Left ventricle myocardium inferior (tissue), 1 donor: ENCODE results near the gene SLC12A7. TPM values are rescaled to one million over a fixed set of nuclear protein-coding genes. Genes with fewer than 3 reads are reported as not detected.

ENCODE experiments used
- DNase-seq: peaks from one replicate; pipeline ENCODE4 v3.0.0-alpha.2; 2020
- H3K27ac ChIP-seq: fragments of 200-600 bp; replicated peaks from 2 replicates; pipeline ENCODE4 v1.8.0; 2021
- H3K27me3 ChIP-seq: fragments of 200-600 bp; 2 replicates; pipeline ENCODE4 v1.8.0; 2021; ENCODE audit warnings: low read depth
- H3K36me3 ChIP-seq: fragments of 200-600 bp; 2 replicates; pipeline ENCODE4 v1.8.0; 2021
- H3K4me1 ChIP-seq: fragments of 200-600 bp; 2 replicates; pipeline ENCODE4 v1.8.0; 2021
- H3K4me3 ChIP-seq: fragments of 200-600 bp; 2 replicates; pipeline ENCODE4 v1.8.0; 2021; ENCODE audit warnings: mild to moderate bottlenecking, moderate library complexity
- H3K9me3 ChIP-seq: fragments of 200-600 bp; replicated peaks from 2 replicates; pipeline ENCODE4 v1.8.0; 2021
- intact Hi-C: fragments of 100-400 bp; cut with micrococcal nuclease; formaldehyde crosslinking; loops from one replicate; pipeline ENCODE4 v1.11.0; 2022
- total RNA-seq: library from RNA; stranded (reverse); fragmentation: NEBNext Ultra II Directional; extraction: Animal tissue kit (Norgen Biotek cat#: 25700); gene quantifications from one replicate; pipeline ENCODE4 v1.2.1, GENCODE V29; 2021
- TF ChIP-seq, protein P1 (sequence below): fragments of 200-600 bp; IDR thresholded peaks from 2 replicates; pipeline ENCODE4 v1.8.0; 2021; ENCODE audit warnings: antibody characterized with exemption, mild to moderate bottlenecking, borderline replicate concordance
- donor health status: DM: no; HTN: yes; CAD: no; lungs with severe emphysema.

SLC12A7 gene
- total RNA-seq, 1 donor from 2014 or later, result 140 TPM

DNA sequence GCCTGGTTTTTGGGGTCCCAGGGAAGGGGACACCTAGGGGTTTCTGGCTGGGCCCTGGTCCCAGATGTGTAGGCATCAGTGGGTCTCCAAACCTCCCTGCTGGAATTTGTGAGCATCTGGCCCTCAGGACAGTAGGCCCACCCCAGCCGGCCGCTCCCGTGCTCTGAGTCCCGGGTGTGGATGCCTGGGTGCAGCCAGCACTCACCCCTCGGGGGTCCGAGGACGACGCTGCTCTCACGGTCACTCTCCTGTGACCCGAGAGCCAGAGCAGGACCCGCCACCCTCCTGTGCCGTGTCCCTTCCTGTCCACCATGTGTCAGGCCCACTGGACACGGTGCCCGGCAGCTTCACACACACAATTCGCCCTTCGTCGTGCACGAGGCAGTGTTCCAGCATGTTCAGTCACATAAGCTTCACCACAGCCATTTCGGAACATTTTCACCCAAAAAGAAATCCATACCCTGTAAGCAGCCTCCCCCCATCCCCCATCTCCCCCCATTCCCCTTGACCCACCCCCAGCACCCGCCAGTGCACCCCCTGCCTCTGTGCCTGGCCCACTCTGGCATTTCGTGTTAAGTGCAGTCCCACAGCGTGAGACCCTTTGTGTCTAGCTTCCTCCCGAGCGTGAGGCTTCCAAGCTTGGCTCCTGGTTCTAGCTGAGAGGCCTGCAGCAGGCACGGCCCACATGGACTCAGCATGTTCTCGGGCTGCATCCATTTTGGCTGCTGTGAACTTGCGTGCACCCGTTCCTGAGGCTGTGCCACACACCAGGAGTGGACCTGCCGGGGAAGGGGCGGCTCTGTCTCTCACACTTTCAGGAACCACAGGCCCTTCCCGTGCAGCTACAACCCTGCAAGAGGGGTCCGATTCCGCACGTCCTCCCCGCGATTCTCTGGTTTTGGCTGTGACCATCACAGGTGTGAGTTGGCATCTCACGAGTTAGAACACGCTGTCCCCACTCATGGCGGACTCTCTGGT lies 62.7 kb downstream of the SLC12A7 start:
- Histone ChIP-seq H3K4me3 (no peak overlapping the region), H3K36me3 (peaks cover 32% of the 10 kb centered on the region), H3K4me1 (peaks cover 40% of the 10 kb centered on the region), H3K27me3 (no peaks in the 10 kb centered on the region), H3K9me3 (no peaks in the 10 kb centered on the region), H3K27ac (no peak overlapping the region)
- DNase-seq, result peak; percentile 15
- TF ChIP-seq, protein P1, sequence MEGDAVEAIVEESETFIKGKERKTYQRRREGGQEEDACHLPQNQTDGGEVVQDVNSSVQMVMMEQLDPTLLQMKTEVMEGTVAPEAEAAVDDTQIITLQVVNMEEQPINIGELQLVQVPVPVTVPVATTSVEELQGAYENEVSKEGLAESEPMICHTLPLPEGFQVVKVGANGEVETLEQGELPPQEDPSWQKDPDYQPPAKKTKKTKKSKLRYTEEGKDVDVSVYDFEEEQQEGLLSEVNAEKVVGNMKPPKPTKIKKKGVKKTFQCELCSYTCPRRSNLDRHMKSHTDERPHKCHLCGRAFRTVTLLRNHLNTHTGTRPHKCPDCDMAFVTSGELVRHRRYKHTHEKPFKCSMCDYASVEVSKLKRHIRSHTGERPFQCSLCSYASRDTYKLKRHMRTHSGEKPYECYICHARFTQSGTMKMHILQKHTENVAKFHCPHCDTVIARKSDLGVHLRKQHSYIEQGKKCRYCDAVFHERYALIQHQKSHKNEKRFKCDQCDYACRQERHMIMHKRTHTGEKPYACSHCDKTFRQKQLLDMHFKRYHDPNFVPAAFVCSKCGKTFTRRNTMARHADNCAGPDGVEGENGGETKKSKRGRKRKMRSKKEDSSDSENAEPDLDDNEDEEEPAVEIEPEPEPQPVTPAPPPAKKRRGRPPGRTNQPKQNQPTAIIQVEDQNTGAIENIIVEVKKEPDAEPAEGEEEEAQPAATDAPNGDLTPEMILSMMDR, result no peak
- intact Hi-C loops, result no loop called here

DNA sequence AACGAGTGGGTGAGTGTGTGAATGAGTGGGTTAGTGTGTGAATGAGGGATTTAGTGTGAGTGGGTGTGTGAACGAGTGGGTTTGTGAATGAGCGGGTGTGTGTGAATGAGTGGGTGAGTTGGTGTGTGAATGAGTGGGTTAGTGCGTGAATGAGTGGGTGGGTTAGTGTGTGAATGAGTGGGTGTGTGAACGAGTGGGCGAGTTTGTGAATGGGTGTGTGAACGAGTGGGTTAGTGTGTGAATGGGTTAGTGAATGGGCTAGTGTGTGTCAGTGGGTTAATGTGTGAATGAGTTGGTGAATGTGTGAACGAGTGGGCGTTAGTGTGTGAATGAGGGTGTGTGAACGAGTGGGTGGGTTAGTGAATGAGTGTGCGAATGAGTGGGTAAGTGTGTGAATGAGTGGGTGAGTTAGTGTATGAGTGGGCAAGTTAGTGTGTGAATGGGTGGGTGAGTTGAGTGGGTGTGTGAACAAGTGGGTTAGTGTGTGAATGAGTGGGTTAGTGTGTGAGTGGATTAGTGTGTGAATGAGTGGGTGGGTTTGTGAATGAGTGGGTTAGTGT lies 63.6 kb downstream of the SLC12A7 start:
- TF ChIP-seq, protein P1, result no peak
- Histone ChIP-seq H3K4me1 (peaks cover 31% of the 10 kb centered on the region), H3K36me3 (peaks cover 23% of the 10 kb centered on the region), H3K27me3 (no peaks in the 10 kb centered on the region), H3K9me3 (no peaks in the 10 kb centered on the region), H3K27ac (no peak overlapping the region), H3K4me3 (no peak overlapping the region)
- no peak for DNase-seq
- intact Hi-C loops, result no loop called here

DNA sequence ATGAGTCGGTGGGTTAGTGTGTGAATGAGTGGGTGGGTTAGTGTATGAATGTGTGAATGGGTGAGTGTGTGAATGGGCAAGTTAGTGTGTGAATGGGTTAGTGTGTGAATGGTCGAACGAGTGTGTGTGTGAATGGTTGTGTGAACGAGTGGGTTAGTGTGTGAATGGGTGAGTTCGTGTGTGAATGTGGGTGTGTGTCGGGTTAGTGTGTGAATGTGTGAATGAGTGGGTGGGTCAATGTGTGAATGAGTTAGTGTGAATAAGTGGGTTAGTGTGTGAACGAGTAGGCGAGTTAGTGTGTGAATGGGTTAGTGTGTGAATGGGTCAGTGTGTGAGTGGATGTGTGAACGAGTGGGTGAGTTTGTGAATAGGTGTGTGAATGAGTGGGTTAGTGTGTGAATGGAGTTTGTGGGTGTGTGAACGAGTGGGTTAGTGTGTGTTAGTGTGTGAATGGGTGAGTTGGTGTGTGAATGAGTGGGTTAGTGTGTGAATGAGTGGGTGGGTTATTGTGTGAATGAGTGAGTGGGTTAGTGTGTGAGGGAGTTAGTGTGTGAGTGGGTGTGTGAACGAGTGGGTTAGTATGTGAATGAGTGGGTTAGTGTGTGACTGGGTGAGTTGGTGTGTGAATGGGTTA lies 64.4 kb downstream of the SLC12A7 start:
- TF ChIP-seq, protein P1, result no peak
- DNase-seq, result no peak
- peaks cover 23% of the 10 kb centered on the region for H3K4me1 ChIP-seq

DNA sequence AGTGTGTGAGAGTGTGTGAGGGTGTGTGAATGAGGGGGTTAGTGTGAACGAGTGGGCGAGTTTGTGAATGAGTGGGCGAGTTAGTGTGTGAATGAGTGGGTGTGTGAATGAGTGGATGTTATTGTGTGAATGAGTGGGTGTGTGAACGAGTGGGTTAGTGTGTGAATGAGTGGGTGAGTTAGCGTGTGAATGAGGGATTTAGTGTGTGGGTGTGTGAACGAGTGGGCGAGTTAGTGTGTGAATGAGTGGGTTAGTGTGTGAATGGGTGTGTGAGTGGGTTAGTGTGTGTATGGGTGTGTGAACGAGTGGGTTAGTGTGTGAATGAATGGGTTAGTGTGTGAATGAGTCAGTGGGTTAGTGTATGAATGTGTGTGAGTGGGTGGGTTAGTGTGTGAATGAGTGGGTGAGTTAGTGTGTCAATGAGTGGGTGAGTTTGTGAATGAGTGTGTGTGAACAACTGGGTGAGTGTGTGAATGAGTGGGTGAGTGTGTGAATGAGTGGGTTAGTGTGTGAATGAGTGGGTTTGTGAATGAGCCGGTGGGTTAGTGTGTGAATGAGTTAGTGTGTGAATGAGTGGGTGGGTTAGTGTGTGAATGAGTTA lies 65.8 kb downstream of the SLC12A7 start:
- no peak overlapping the region for H3K27ac ChIP-seq
- intact Hi-C loops, result no loop called here
- peaks cover 9% of the 10 kb centered on the region for H3K4me1 ChIP-seq
- no peaks in the 10 kb centered on the region for H3K27me3 ChIP-seq
- peaks cover 1% of the 10 kb centered on the region for H3K36me3 ChIP-seq
- TF ChIP-seq, protein P1, result no peak
- H3K9me3 ChIP-seq, result no peaks in the 10 kb centered on the region
- DNase-seq, result no peak
- no peak overlapping the region for H3K4me3 ChIP-seq

More for the DNA sequence above, 64.4 kb downstream of the SLC12A7 start:
- Histone ChIP-seq H3K9me3 (no peaks in the 10 kb centered on the region), H3K36me3 (peaks cover 15% of the 10 kb centered on the region), H3K27ac (no peak overlapping the region), H3K27me3 (no peaks in the 10 kb centered on the region), H3K4me3 (no peak overlapping the region)
- intact Hi-C loops, result no loop called here

DNA sequence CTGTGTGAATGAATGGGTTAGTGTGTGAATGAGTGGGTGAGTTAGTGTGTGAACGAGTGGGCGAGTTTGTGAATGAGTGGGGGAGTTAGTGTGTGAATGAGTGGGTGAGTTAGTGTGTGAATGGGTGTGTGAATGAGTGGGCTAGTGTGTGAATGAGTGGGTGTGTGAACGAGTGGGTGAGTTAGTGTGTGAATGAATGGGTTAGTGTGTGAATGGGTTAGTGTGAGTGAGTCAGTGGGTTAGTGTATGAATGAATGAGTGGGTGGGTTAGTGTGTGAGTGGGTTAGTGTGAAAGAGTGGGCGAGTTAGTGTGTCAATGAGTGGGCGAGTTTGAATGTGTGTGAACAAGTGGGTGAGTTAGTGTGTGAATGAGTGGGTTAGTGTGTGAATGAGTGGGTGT lies 67.7 kb downstream of the SLC12A7 start:
- TF ChIP-seq, protein P1, result no peak
- no peak overlapping the region for H3K4me3 ChIP-seq
- H3K36me3 ChIP-seq, result no peaks in the 10 kb centered on the region
- H3K9me3 ChIP-seq, result no peaks in the 10 kb centered on the region
- no peaks in the 10 kb centered on the region for H3K4me1 ChIP-seq
- intact Hi-C loops, result no loop called here
- H3K27me3 ChIP-seq, result no peaks in the 10 kb centered on the region
- H3K27ac ChIP-seq, result no peak overlapping the region
- DNase-seq, result no peak
